Fibroblast of mammary gland (primary cell): ENCODE results near the gene CDK5RAP2.

Source experiments
- DNase-seq: peaks from one replicate; pipeline ENCODE4 v3.0.0-alpha.2; 2010; ENCODE audit warnings: low read depth
- H3K4me3 ChIP-seq: 2 replicates; pipeline ENCODE4 v1.5.1; 2011; ENCODE audit warnings: low read depth, mild to moderate bottlenecking, low read length, moderate library complexity; ENCODE audit not compliant: control insufficient read depth
- TF ChIP-seq, protein P1 (sequence below): conservative IDR thresholded peaks from 2 replicates; pipeline ENCODE4 v1.5.1; 2011; ENCODE audit warnings: low read depth, low read length, inconsistent platforms; ENCODE audit not compliant: control insufficient read depth, insufficient read depth

Gene CDK5RAP2

DNA sequence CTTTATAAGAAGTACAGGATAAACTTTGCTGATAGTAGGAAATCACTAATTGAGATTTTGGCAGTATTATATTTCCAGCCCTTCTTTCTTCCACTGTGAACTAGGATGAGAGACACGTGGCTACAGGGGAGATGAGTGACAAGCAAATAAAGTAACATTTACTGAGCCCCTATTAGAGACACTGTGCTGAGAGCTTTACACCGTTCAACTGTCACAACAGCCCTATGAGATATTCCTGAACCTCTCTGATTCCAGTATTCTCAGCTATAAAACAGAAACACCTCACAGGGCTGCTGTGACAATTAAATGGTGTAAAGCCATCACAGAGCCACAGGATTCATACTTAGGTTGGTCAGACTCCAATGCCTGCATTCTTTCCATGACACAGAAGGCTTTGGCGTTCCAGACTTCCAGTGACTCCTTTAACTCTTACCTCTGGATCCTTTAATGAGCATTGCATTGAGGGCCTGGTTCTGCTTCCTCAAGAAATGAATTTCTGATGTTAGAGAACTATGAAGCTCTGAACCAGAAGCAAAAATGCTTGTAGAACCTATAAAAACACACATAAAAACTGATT, 169.0 kb downstream of the CDK5RAP2 start:
- TF ChIP-seq, protein P1, sequence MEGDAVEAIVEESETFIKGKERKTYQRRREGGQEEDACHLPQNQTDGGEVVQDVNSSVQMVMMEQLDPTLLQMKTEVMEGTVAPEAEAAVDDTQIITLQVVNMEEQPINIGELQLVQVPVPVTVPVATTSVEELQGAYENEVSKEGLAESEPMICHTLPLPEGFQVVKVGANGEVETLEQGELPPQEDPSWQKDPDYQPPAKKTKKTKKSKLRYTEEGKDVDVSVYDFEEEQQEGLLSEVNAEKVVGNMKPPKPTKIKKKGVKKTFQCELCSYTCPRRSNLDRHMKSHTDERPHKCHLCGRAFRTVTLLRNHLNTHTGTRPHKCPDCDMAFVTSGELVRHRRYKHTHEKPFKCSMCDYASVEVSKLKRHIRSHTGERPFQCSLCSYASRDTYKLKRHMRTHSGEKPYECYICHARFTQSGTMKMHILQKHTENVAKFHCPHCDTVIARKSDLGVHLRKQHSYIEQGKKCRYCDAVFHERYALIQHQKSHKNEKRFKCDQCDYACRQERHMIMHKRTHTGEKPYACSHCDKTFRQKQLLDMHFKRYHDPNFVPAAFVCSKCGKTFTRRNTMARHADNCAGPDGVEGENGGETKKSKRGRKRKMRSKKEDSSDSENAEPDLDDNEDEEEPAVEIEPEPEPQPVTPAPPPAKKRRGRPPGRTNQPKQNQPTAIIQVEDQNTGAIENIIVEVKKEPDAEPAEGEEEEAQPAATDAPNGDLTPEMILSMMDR, result no peak
- no peak overlapping the region for H3K4me3 ChIP-seq
- no peak for DNase-seq

DNA sequence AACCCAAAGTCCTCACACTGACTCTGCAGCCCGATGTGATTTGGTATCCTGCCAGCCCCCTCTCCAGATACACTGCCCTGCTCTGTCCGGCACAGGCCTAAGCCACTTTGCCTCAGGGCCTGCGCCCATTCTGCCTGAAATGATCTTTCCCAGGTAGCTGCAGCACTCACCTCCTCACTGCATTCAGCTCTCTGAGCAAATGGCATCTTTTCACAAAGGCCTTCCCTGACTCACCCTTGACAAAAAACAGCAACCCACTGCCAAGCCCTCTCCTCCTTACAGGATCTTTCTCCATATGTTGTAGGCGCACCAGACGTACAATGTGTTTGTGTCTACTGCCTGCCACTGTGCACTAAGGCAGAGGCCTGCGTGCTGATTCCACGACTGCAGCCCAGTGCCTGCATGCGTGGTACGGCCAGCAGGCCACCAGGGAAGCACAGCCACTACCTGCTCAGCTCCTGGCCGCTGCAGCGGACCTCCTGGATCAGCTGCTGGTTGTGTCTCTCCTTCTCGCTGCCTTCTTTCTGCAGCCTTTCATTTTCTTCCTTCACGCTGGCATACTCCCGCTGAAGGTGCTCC, 171.2 kb downstream of the CDK5RAP2 start:
- no peak overlapping the region for H3K4me3 ChIP-seq
- no peak for DNase-seq
- TF ChIP-seq, protein P1, result no peak

DNA sequence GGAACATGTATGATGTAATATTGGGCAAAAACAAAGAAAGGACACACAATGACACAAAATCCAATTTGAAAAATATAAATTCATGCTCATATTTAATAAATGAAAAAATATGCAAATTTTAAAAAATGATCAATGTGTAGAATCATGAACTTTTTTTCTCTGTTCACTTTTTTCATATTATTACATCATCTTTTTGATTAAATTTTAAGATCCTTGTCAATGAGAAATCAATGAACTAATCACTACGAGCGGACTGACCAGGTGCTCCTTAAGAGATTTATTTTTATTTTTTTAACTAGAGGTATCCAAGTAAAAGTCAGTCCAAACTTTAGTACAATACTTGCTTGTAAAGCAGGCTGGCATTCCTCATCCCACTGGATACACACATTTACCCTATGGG, 174.1 kb downstream of the CDK5RAP2 start:
- DNase-seq, result no peak
- TF ChIP-seq, protein P1, result no peak
- H3K4me3 ChIP-seq, result no peak overlapping the region

DNA sequence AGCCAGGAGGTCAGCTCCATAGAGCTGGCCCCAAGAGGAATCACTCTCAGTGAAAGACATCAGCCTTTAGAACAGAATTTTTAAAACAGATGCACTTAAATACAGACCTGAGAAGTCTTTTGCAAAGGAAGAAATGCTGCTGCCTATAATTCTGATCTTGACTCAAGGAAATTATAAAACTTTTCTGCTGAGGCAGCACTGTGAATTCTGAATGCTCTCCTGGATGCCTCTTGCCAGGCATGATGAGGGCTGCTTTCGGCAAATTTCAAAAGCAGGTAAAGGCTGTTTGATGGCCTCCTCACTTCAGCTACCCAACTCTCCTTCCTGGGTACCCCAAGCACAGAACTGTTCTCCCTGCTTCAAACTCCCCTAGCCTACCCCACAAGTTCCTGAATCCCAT, 174.8 kb downstream of the CDK5RAP2 start:
- H3K4me3 ChIP-seq, result no peak overlapping the region
- TF ChIP-seq, protein P1, result no peak
- no peak for DNase-seq

DNA sequence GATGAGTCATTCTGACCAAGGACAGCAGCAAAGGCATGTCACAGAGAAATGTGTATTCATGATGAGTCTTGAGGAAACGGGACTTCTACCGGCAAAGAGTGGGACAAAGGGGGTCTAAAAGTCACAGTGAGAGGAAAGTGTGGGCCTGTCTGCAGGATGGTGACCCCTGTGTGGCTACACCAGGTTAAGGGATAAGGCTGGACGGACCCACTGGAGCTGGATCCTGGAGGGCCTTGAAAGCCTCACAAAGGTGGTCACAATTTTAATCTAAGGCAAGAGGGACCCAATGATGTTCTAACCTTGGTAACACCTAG, 176.5 kb downstream of the CDK5RAP2 start:
- no peak overlapping the region for H3K4me3 ChIP-seq
- no peak for DNase-seq
- TF ChIP-seq, protein P1, result no peak

DNA sequence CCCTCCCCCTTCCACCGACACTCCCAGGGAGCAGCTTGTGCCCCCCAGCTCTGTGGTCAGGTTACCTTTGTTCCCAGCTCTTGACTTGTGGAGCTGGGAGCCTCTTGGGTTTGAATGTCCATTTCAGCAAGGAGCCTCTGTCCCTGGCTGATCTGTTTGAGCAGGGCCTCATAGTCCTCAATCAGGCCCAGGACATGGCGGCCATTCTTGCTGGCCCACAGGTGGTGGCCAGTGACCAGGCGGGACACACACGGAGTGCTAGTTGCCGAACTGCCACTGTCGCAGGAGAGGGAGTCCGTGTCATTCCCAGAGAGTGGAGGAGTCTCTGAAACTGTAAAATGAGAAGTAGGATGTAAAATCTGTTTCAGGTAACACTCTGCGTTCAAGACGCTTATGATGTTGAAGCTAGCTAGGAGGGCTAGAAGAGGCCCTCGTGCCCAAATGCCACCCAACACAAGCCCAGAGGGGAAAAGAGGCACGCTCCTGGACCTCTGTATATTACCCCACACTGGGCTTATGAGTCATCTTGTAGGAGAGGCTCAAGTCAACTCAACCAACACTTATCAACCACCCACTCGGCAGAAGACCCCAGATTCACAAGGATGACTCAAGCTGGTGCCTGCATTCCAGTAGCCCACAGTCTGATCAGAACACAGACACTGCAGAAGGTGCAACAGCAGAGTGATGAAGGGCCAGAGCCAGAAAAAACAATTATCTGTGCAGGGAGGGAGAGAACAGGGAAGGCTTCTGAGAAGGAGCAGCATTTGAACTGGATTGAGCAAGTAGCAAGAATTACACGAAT, 177.0 kb downstream of the CDK5RAP2 start:
- TF ChIP-seq, protein P1, result no peak
- H3K4me3 ChIP-seq, result no peak overlapping the region
- DNase-seq, result peak; percentile 99
